Mesothelial cell of epicardium (in vitro differentiated cells): ENCODE results near the gene RAD51B. TPM values are rescaled to one million over a fixed set of nuclear protein-coding genes. Genes with fewer than 3 reads are reported as not detected.

Source experiments
- DNase-seq, 2 experiments: peaks; one replicate each; pipeline ENCODE4 v3.0.0; 2021; ENCODE audit warnings: low spot score in 2 of 2; ENCODE audit not compliant: unreplicated experiment in 2 of 2
- H3K27ac Mint-ChIP-seq: 2 replicates; pipeline ENCODE4 v1.8.0; 2021; ENCODE audit warnings: mixed read lengths
- H3K27me3 Mint-ChIP-seq: 2 replicates; pipeline ENCODE4 v1.8.0; 2021; ENCODE audit warnings: low read depth, mixed read lengths
- H3K36me3 Mint-ChIP-seq: 2 replicates; pipeline ENCODE4 v1.8.0; 2021; ENCODE audit warnings: mixed read lengths
- H3K4me1 Mint-ChIP-seq: 2 replicates; pipeline ENCODE4 v1.8.0; 2021; ENCODE audit warnings: mixed read lengths
- H3K4me3 Mint-ChIP-seq: 2 replicates; pipeline ENCODE4 v1.8.0; 2021; ENCODE audit warnings: mild to moderate bottlenecking, moderate library complexity, mixed read lengths
- H3K9me3 Mint-ChIP-seq: 2 replicates; pipeline ENCODE4 v1.8.0; 2021; ENCODE audit warnings: mixed read lengths
- total RNA-seq: library from RNA; stranded (reverse); gene quantifications from 3 replicates; pipeline ENCODE4 v1.2.1, GENCODE V29; 2021
- TF ChIP-seq, protein P1 (sequence below): fragments of 200-600 bp; sonication (generic); IDR thresholded peaks from one replicate; pipeline ENCODE4 v1.5.0; 2021; ENCODE audit warnings: antibody characterized with exemption; ENCODE audit not compliant: unreplicated experiment

Gene RAD51B
- total RNA-seq, 1 donor from 2014 or later = 34.7 TPM

DNA sequence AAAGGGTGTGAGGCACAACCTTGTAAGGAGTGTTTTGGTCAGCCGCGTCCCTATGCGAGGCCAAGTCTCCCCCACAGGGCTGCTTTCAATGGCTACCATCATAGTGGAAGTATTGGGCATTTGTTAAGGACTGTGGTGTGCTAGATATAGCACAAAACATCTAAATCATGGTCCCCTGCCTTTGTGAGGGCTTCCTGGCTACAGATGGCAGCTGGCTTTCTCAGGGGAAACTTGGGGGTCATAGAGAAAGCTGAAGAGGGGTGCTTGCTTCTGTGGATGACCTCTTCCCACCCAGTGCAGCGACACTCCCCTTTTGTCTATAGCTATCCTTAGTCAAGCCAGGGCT, 657.5 kb downstream of the RAD51B start:
- Mint-ChIP-seq H3K36me3 (no peaks in the 10 kb centered on the region), H3K27me3 (no peaks in the 10 kb centered on the region), H3K4me3 (no peak overlapping the region), H3K27ac (peak overlapping the region; percentile 95), H3K4me1 (peaks cover 87% of the 10 kb centered on the region), H3K9me3 (no peaks in the 10 kb centered on the region)
- TF ChIP-seq, protein P1, sequence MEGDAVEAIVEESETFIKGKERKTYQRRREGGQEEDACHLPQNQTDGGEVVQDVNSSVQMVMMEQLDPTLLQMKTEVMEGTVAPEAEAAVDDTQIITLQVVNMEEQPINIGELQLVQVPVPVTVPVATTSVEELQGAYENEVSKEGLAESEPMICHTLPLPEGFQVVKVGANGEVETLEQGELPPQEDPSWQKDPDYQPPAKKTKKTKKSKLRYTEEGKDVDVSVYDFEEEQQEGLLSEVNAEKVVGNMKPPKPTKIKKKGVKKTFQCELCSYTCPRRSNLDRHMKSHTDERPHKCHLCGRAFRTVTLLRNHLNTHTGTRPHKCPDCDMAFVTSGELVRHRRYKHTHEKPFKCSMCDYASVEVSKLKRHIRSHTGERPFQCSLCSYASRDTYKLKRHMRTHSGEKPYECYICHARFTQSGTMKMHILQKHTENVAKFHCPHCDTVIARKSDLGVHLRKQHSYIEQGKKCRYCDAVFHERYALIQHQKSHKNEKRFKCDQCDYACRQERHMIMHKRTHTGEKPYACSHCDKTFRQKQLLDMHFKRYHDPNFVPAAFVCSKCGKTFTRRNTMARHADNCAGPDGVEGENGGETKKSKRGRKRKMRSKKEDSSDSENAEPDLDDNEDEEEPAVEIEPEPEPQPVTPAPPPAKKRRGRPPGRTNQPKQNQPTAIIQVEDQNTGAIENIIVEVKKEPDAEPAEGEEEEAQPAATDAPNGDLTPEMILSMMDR = no peak
- DNase-seq = no peak

DNA sequence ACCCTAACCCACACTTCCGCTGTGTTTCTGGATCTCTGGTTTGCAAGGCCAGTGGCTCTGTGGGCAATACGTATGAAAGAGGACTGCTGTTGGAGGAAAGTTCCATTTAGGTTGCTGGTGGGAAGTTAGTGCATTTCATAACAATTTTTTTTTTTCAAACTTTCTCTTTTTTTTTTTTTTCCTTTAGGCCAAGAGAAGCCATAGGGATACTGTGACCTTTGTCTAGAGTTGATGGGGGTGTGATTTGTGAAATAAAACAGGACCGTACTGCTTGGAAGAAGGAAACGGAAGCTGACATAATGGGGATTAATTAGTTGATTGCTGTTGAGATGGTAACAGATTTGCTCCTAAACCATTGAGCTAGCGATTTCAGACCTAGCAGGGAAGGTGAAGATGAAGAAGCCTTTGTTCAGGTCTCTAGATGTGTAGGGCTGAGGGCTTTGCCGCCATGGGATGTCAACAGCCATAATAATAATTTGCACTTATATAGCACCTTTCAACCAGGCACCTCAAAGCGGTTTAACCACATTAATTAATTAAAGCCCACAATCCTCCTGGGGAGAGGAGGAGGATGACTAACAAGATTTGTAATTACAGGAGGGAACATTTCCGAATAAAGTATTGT, 658.0 kb downstream of the RAD51B start:
- TF ChIP-seq, protein P1 = no peak
- Mint-ChIP-seq H3K36me3 (no peaks in the 10 kb centered on the region), H3K9me3 (no peaks in the 10 kb centered on the region), H3K4me3 (no peak overlapping the region), H3K27ac (peak overlapping the region; percentile 95), H3K27me3 (no peaks in the 10 kb centered on the region), H3K4me1 (peaks cover 84% of the 10 kb centered on the region)
- DNase-seq = no peak

DNA sequence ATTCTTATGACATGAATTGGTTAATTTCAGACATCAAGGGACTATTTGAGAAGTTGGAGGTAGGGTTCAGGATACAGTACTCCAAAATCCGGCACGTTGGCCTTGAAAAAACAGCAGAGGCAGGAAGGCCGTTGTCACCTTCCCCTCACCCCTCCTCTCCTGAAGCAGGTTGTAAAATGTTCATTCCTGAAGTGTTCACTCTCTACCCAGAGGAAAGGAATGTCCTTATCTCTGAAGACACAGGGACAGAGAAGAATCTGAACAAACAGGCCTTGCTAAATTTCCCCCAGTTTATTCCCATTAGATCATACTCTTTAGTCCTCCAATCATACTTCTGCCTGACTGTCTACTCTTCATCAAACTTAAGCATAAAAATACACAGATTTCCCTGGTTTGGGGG, 659.7 kb downstream of the RAD51B start:
- Mint-ChIP-seq H3K9me3 (no peaks in the 10 kb centered on the region), H3K36me3 (no peaks in the 10 kb centered on the region), H3K4me1 (peaks cover 83% of the 10 kb centered on the region), H3K27ac (peak overlapping the region; percentile 95), H3K27me3 (no peaks in the 10 kb centered on the region), H3K4me3 (no peak overlapping the region)
- TF ChIP-seq, protein P1 = no peak
- DNase-seq = no peak

DNA sequence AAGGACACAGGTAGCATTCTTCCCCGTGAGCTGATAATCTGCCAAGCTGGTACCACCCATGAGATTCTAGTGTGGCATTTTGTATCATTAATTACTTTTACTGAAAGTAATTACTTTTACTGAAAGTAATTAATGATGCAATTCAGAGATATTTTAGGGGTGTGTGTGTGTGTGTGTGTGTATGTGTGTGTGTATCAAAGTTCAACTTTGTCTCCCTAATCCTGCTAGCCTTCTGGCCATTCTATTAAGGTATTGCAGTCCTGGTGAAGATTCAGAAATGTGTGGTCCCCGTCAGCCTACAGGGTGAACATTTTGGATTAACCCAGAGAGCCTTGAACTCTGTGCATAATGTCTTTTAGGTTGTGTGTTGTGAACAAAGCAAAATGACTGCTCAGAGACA, 662.4 kb downstream of the RAD51B start:
- Mint-ChIP-seq H3K9me3 (no peaks in the 10 kb centered on the region), H3K36me3 (no peaks in the 10 kb centered on the region), H3K4me3 (no peak overlapping the region), H3K27ac (peak overlapping the region; percentile 95), H3K27me3 (no peaks in the 10 kb centered on the region), H3K4me1 (peaks cover 66% of the 10 kb centered on the region)
- TF ChIP-seq, protein P1 = no peak
- DNase-seq = no peak

DNA sequence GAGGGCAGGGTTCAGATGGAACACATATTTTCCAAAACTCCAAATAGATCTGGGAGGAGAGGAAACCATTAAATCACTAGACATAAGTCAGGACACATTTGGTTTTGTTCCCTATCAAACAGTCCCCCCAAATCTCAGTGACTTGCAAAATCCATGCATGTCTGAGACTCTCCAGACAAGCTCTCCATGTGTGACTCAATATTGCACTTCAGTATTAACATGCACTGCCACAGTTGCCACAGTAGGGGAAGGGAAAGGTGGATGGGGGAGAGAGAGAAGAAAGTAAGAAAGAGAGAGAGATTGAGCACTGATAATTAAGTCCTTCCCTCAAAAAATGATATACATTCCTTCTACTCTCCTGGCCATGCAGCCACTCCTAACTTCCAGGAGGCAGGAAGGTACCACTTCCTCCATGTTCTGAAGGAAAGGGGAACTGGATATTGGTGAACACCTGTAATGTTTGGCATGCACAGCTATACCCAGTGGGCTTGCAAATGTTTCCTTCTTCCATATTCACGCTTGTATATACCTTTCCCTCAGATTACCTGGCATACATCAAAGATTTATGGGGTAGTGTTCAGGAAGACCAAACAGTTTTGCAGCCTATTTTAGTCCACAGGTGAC, 663.3 kb downstream of the RAD51B start:
- Mint-ChIP-seq H3K4me1 (peaks cover 60% of the 10 kb centered on the region), H3K36me3 (no peaks in the 10 kb centered on the region), H3K27me3 (no peaks in the 10 kb centered on the region), H3K4me3 (no peak overlapping the region), H3K27ac (peak overlapping the region; percentile 88), H3K9me3 (no peaks in the 10 kb centered on the region)
- TF ChIP-seq, protein P1 = no peak
- no peak for DNase-seq
